Measurements from ENCODE around the gene PSME2. TPM values are rescaled to one million over a fixed set of nuclear protein-coding genes. Genes with fewer than 3 reads are reported as not detected.

Gene PSME2
- total and polyA plus RNA-seq, 2 of the 13 experiments (the other 11 are each of a cell fraction or from before 2014, with no cell fraction given): 332 to 716 TPM

DNA sequence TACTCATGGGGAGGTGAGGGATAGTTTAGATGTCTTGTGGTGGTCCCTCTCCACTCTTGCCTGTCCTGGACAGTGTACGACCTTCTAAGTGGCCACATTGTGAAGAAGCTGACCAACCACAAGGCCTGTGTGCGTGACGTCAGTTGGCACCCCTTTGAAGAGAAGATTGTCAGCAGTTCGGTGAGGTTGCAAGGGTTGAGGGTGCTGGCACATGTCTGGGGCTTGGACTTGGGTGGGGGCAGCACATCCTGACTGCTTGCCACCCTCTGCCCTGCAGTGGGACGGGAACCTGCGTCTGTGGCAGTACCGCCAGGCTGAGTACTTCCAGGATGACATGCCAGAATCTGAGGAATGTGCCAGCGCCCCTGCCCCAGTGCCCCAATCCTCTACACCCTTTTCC, 23.5 kb downstream of the PSME2 start (continued):
- TF ChIP-seq, protein P1, sequence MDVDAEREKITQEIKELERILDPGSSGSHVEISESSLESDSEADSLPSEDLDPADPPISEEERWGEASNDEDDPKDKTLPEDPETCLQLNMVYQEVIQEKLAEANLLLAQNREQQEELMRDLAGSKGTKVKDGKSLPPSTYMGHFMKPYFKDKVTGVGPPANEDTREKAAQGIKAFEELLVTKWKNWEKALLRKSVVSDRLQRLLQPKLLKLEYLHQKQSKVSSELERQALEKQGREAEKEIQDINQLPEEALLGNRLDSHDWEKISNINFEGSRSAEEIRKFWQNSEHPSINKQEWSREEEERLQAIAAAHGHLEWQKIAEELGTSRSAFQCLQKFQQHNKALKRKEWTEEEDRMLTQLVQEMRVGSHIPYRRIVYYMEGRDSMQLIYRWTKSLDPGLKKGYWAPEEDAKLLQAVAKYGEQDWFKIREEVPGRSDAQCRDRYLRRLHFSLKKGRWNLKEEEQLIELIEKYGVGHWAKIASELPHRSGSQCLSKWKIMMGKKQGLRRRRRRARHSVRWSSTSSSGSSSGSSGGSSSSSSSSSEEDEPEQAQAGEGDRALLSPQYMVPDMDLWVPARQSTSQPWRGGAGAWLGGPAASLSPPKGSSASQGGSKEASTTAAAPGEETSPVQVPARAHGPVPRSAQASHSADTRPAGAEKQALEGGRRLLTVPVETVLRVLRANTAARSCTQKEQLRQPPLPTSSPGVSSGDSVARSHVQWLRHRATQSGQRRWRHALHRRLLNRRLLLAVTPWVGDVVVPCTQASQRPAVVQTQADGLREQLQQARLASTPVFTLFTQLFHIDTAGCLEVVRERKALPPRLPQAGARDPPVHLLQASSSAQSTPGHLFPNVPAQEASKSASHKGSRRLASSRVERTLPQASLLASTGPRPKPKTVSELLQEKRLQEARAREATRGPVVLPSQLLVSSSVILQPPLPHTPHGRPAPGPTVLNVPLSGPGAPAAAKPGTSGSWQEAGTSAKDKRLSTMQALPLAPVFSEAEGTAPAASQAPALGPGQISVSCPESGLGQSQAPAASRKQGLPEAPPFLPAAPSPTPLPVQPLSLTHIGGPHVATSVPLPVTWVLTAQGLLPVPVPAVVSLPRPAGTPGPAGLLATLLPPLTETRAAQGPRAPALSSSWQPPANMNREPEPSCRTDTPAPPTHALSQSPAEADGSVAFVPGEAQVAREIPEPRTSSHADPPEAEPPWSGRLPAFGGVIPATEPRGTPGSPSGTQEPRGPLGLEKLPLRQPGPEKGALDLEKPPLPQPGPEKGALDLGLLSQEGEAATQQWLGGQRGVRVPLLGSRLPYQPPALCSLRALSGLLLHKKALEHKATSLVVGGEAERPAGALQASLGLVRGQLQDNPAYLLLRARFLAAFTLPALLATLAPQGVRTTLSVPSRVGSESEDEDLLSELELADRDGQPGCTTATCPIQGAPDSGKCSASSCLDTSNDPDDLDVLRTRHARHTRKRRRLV (CRISPR knock-in tag; IDR thresholded peaks at IDR 0.05): no peak
- TF ChIP-seq AGO2 (optimal IDR thresholded peaks at IDR 0.05; ENCODE audit: low read depth, low read length) (peak; percentile 37), POLR2A (IDR thresholded peaks at IDR 0.05; ENCODE audit: insufficient read depth in 1 of 2, low read depth in 2 of 2, low read length in 2 of 2) (peak in 1 of 2 experiments; percentile 34; a peak in 2 of 4 replicates)

DNA sequence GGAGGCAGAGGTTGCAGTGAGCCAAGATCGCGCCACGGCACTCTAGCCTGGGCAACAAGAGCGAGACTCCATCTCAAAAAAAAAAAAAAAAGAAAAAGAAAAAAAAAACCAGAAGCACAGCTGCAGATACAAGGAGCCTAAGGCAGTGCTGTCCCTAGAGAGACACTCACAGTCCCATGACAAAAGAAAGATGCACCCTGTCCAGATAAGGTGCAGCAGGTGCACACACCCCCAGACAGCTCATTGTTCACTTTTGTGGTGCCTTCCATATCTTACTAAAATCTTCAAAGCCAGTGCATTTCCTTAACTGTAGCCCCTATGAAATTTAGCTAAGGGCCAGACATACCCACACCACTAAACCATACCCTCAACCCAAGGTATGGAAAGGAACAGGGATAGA, 24.0 kb downstream of the PSME2 start:
- WGBS (ENCODE audit: low lambda C conversion rate): 82% methylated on average over 4 of the region's 4 CpGs
- Histone ChIP-seq H3K27ac (ENCODE audit: extremely low read length, insufficient read depth, low read length) (no peak overlapping the region), H2AFZ (ENCODE audit: low read length) (no peak overlapping the region), H3K27me3 (ENCODE audit: control insufficient read depth in 1 of 2, insufficient read depth in 2 of 2, low read length in 2 of 2) (no peaks in the 10 kb centered on the region), H3K36me3 (replicated peaks in 1 of 2; ENCODE audit: control insufficient read depth in 1 of 2, insufficient read depth in 2 of 2, low read length in 2 of 2) (peaks cover 56 to 62% of the 10 kb centered on the region in 2 experiments), H3K9ac (ENCODE audit: insufficient read depth, low read depth, low read length) (no peak overlapping the region), H3K4me3 (replicated peaks in 1 of 3; ENCODE audit: insufficient read depth in 1 of 3, low read depth in 2 of 3, low read length in 3 of 3) (no peak overlapping the region), H3K9me3 (ENCODE audit: low read length) (no peaks in the 10 kb centered on the region), H3K4me1 (ENCODE audit: insufficient read depth, low read length) (peaks cover 5% of the 10 kb centered on the region; the same call in 1 of the 2 replicates), H3K79me2 (ENCODE audit: insufficient read depth, low read length) (peaks cover 10% of the 10 kb centered on the region), H4K20me1 (ENCODE audit: insufficient read depth, low read length) (no peaks in the 10 kb centered on the region), H3K4me2 (ENCODE audit: low read depth, low read length) (no peak overlapping the region)
- FAIRE-seq (no peak), DNase-seq (ENCODE audit: low spot score) (no peak), ATAC-seq (no peak; the same call in 2 of the 3 replicates)
- TF ChIP-seq CENPT (CRISPR knock-in tag; IDR thresholded peaks at IDR 0.05; ENCODE audit: low read depth) (0 out of 2 replicates have a peak, but pooled peaks have one; percentile 34), RBFOX2 (IDR thresholded peaks at IDR 0.05; ENCODE audit: low read depth, low read length) (peak; percentile 40; the same call in 1 of the 2 replicates), ZNF20 (CRISPR knock-in tag; IDR thresholded peaks at IDR 0.05) (no peak)
- TF ChIP-seq, protein P2, sequence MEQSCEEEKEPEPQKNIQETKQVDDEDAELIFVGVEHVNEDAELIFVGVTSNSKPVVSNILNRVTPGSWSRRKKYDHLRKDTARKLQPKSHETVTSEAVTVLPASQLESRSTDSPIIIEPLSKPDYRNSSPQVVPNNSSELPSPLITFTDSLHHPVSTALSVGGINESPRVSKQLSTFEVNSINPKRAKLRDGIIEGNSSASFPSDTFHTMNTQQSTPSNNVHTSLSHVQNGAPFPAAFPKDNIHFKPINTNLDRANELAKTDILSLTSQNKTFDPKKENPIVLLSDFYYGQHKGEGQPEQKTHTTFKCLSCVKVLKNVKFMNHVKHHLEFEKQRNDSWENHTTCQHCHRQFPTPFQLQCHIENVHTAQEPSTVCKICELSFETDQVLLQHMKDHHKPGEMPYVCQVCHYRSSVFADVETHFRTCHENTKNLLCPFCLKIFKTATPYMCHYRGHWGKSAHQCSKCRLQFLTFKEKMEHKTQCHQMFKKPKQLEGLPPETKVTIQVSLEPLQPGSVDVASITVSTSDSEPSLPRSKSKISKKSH (CRISPR knock-in tag; IDR thresholded peaks at IDR 0.05; ENCODE audit: borderline replicate concordance): no peak
- CTCF ChIA-PET (ENCODE audit: low intra/inter-chr PET ratio, low total read pairs): no interaction called here
- no TSS peak for BruUV-seq (replicated peaks)
- POLR2A ChIA-PET: interaction anchor here (0.7 to 22.7 kb wide), 5 partner anchors 2 to 66 kb away, joined by 3 to 977 read pairs (median 279); partner anchors contain the start of genes DCAF11, EMC9, FITM1 and IPO4
- intact Hi-C loops (cut with micrococcal nuclease; ENCODE audit: unreplicated experiment) (no loop called here), in situ Hi-C loops (cut with HindIII; ENCODE audit: extremely low pct_ligation_motif_present, low pct_unique_long_range_greater_than_20kb) (loop anchor here (25.0 kb wide), 1 partner anchor 1535 kb away; the partner anchor contains the start of genes ABHD4 and DAD1)
